ENCODE data around the gene RAB3A. TPM values are rescaled to one million over a fixed set of nuclear protein-coding genes. Genes with fewer than 3 reads are reported as not detected.

RAB3A gene
- total and polyA plus RNA-seq, 9 of the 15 experiments (the other 6 are each of a cell fraction or from before 2014, with no cell fraction given) = 0.17 to 5.1 (median 0.90) TPM; not detected in 1

DNA sequence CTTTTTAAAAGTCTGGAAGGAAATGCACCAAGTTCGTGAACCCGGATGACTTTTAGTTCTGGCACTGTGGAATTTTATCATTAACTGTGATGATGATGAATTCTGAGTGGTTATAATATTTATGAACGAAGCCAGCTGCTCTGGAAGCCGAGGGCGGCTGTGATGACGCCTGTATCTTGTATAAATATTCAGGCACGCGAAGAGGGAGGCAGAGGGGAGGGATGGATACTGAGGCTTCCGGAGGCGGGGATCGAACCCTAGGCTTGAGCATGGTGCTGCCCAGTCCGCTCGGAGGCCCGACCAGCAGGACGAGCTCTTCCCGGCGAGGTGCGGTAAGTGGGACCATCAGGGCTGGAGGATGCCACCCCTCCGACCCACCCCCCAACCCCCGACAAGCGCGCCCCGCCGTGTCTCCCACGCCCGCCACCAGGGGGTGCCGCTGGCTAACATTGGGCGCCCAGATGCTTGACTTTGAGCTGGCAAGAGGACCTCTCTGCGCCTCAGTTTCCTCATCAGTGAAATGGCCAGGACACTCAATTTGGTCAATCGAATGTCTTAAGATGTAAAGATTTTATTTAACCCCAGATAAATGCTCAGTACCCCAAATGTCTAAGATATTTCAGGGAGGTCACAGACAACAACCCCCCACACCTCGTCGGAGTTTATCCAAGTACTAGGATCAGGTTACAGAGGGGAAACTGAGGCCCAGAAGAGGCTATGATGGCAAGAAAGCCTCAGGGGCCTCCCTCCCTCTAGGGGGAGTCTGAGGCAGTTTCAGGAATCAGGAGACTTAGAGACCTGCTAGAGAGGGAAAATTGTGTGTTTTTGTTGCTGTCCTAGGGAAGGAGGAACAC, 4.5 kb upstream of the RAB3A start (continued):
- TF ChIP-seq, protein P1, sequence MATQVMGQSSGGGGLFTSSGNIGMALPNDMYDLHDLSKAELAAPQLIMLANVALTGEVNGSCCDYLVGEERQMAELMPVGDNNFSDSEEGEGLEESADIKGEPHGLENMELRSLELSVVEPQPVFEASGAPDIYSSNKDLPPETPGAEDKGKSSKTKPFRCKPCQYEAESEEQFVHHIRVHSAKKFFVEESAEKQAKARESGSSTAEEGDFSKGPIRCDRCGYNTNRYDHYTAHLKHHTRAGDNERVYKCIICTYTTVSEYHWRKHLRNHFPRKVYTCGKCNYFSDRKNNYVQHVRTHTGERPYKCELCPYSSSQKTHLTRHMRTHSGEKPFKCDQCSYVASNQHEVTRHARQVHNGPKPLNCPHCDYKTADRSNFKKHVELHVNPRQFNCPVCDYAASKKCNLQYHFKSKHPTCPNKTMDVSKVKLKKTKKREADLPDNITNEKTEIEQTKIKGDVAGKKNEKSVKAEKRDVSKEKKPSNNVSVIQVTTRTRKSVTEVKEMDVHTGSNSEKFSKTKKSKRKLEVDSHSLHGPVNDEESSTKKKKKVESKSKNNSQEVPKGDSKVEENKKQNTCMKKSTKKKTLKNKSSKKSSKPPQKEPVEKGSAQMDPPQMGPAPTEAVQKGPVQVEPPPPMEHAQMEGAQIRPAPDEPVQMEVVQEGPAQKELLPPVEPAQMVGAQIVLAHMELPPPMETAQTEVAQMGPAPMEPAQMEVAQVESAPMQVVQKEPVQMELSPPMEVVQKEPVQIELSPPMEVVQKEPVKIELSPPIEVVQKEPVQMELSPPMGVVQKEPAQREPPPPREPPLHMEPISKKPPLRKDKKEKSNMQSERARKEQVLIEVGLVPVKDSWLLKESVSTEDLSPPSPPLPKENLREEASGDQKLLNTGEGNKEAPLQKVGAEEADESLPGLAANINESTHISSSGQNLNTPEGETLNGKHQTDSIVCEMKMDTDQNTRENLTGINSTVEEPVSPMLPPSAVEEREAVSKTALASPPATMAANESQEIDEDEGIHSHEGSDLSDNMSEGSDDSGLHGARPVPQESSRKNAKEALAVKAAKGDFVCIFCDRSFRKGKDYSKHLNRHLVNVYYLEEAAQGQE (IDR thresholded peaks at IDR 0.05; ENCODE audit: borderline replicate concordance) = peak; percentile 78
- TF ChIP-seq, protein P1 (CRISPR knock-in tag; IDR thresholded peaks at IDR 0.05; ENCODE audit: low read depth) = no peak
- TF ChIP-seq ZNF740 (CRISPR knock-in tag; IDR thresholded peaks at IDR 0.05) (no peak; the same call in 1 of the 2 replicates), ZNF740 (tag; IDR thresholded peaks at IDR 0.05) (0 out of 4 replicates have a peak, but pooled peaks of 1 of the 2 experiments have one; percentile 38), ZNF449 (CRISPR knock-in tag; IDR thresholded peaks at IDR 0.05) (no peak), ZNF79 (CRISPR knock-in tag; IDR thresholded peaks at IDR 0.05; ENCODE audit: low read depth) (no peak), ZNF224 (CRISPR knock-in tag; IDR thresholded peaks at IDR 0.05) (no peak), XRCC4 (IDR thresholded peaks at IDR 0.05; ENCODE audit: extremely low read depth, insufficient read depth, insufficient read length) (no peak), ID3 (CRISPR knock-in tag; IDR thresholded peaks at IDR 0.05) (no peak), ID3 (tag; IDR thresholded peaks at IDR 0.05) (no peak), CCNT2 (IDR thresholded peaks at IDR 0.05; ENCODE audit: borderline replicate concordance, extremely low read depth, insufficient read length, low read depth, low read length) (no peak), ESRRA (IDR thresholded peaks at IDR 0.05; ENCODE audit: borderline replicate concordance, low read depth) (peak; percentile 97), ZZZ3 (IDR thresholded peaks at IDR 0.05) (no peak), OTX1 (CRISPR knock-in tag; IDR thresholded peaks at IDR 0.05) (no peak), MAFF (IDR thresholded peaks at IDR 0.05; ENCODE audit: low read length) (no peak), SMARCE1 (IDR thresholded peaks at IDR 0.05) (no peak), ASH1L (IDR thresholded peaks at IDR 0.05; ENCODE audit: borderline replicate concordance, low read depth, partially characterized antibody) (no peak)
